WTC11 (cell line): Measurements from ENCODE around the gene CIT. TPM values are rescaled to one million over a fixed set of nuclear protein-coding genes. Genes with fewer than 3 reads are reported as not detected.

Source experiments
- ATAC-seq: fragments of 200-7000 bp; cut with Tn5 transposase; 2 replicates; pipeline ENCODE4 v1.10.0; 2021; ENCODE audit warnings: mild to moderate bottlenecking, moderate library complexity
- CTCF ChIA-PET: fragments of 300-600 bp; sonication (Branson Sonifier 250); formaldehyde crosslinking; loops from one replicate; lab custom pipeline; 2021; ENCODE audit warnings: antibody characterized with exemption; lab: Charles Lee
- POLR2A ChIA-PET: fragments of 350-600 bp; sonication (Branson Sonifier 250); formaldehyde crosslinking; loops from one replicate; lab custom pipeline; 2021; ENCODE audit warnings: antibody characterized with exemption; lab: Charles Lee
- DNase-seq: peaks from one replicate; pipeline ENCODE4 v3.0.0; 2021; ENCODE audit warnings: low spot score
- H3K27ac Mint-ChIP-seq: 2 replicates; pipeline ENCODE4 v1.8.0; 2021; ENCODE audit warnings: mixed read lengths
- H3K27me3 Mint-ChIP-seq: 2 replicates; pipeline ENCODE4 v1.8.0; 2021; ENCODE audit warnings: low read depth, mild to moderate bottlenecking, moderate library complexity, mixed read lengths
- H3K36me3 Mint-ChIP-seq: 2 replicates; pipeline ENCODE4 v1.8.0; 2021; ENCODE audit warnings: mixed read lengths
- H3K4me1 Mint-ChIP-seq: 2 replicates; pipeline ENCODE4 v1.8.0; 2022; ENCODE audit warnings: mixed read lengths
- H3K4me3 Mint-ChIP-seq: 2 replicates; pipeline ENCODE4 v1.8.0; 2021; ENCODE audit warnings: mild to moderate bottlenecking, moderate library complexity, mixed read lengths
- H3K9me3 Mint-ChIP-seq: 2 replicates; pipeline ENCODE4 v1.8.0; 2021; ENCODE audit warnings: mixed read lengths
- AFF4 ChIP-seq: sonication (generic); formaldehyde crosslinking; IDR thresholded peaks from 2 replicates; pipeline ENCODE4 v1.8.1; 2023; ENCODE audit warnings: mild to moderate bottlenecking, missing genetic modification reagents, borderline replicate concordance
- ARID4B ChIP-seq: sonication (generic); formaldehyde crosslinking; IDR thresholded peaks from 2 replicates; pipeline ENCODE4 v1.8.0; 2023; ENCODE audit warnings: missing genetic modification reagents, mild to moderate bottlenecking, borderline replicate concordance
- ATF1 ChIP-seq: sonication (generic); formaldehyde crosslinking; IDR thresholded peaks from 2 replicates; pipeline ENCODE4 v1.8.1; 2023; ENCODE audit warnings: mild to moderate bottlenecking, moderate library complexity, missing genetic modification reagents
- ATF6 ChIP-seq: sonication (generic); formaldehyde crosslinking; IDR thresholded peaks from 2 replicates; pipeline ENCODE4 v1.8.1; 2023; ENCODE audit warnings: mild to moderate bottlenecking, missing genetic modification reagents
- CREB1 ChIP-seq: sonication (generic); formaldehyde crosslinking; IDR thresholded peaks from 2 replicates; pipeline ENCODE4 v1.8.0; 2023; ENCODE audit warnings: mild to moderate bottlenecking, missing genetic modification reagents
- CTCF ChIP-seq: fragments of 200-600 bp; IDR thresholded peaks from 2 replicates; pipeline ENCODE4 v1.8.0; 2022; ENCODE audit warnings: antibody characterized with exemption
- ELF4 ChIP-seq: sonication (generic); formaldehyde crosslinking; IDR thresholded peaks from 2 replicates; pipeline ENCODE4 v1.8.1; 2022; ENCODE audit warnings: low read depth, mild to moderate bottlenecking, moderate library complexity, missing genetic modification reagents
- ERG ChIP-seq: fragments of 250-450 bp; sonication (Bioruptor Pico); IDR thresholded peaks from 2 replicates; pipeline ENCODE4 v1.8.0; 2021; ENCODE audit warnings: mild to moderate bottlenecking
- ESRRA ChIP-seq: sonication (generic); formaldehyde crosslinking; IDR thresholded peaks from 2 replicates; pipeline ENCODE4 v1.8.1; 2022; ENCODE audit warnings: mild to moderate bottlenecking, missing genetic modification reagents, borderline replicate concordance
- GABPB1 ChIP-seq: sonication (generic); formaldehyde crosslinking; IDR thresholded peaks from 2 replicates; pipeline ENCODE4 v1.8.1; 2023; ENCODE audit warnings: mild to moderate bottlenecking, missing genetic modification reagents
- IRF1 ChIP-seq: sonication (generic); formaldehyde crosslinking; IDR thresholded peaks from 2 replicates; pipeline ENCODE4 v1.8.0; 2023; ENCODE audit warnings: missing genetic modification reagents
- JUN ChIP-seq: sonication (generic); formaldehyde crosslinking; IDR thresholded peaks from 2 replicates; pipeline ENCODE4 v1.8.0; 2023; ENCODE audit warnings: mild to moderate bottlenecking, missing genetic modification reagents
- KAT7 ChIP-seq: sonication (generic); formaldehyde crosslinking; IDR thresholded peaks from 2 replicates; pipeline ENCODE4 v1.8.1; 2023; ENCODE audit warnings: missing genetic modification reagents, mild to moderate bottlenecking, borderline replicate concordance
- MYBL2 ChIP-seq: sonication (generic); formaldehyde crosslinking; IDR thresholded peaks from 2 replicates; pipeline ENCODE4 v1.8.1; 2023; ENCODE audit warnings: mild to moderate bottlenecking, moderate library complexity, missing genetic modification reagents
- RORB ChIP-seq: fragments of 250-450 bp; sonication (Bioruptor Pico); IDR thresholded peaks from 2 replicates; pipeline ENCODE4 v1.9.0; 2021; ENCODE audit warnings: mild to moderate bottlenecking
- SOX15 ChIP-seq: fragments of 250-450 bp; sonication (Bioruptor Pico); IDR thresholded peaks from 2 replicates; pipeline ENCODE4 v1.9.0; 2021; ENCODE audit warnings: mild to moderate bottlenecking
- TP53 ChIP-seq: sonication (generic); formaldehyde crosslinking; IDR thresholded peaks from 2 replicates; pipeline ENCODE4 v1.8.1; 2023; ENCODE audit warnings: mild to moderate bottlenecking, missing genetic modification reagents
- ZBTB43 ChIP-seq: sonication (generic); formaldehyde crosslinking; IDR thresholded peaks from 2 replicates; pipeline ENCODE4 v1.8.1; 2023; ENCODE audit warnings: mild to moderate bottlenecking, missing genetic modification reagents
- ZNF121 ChIP-seq: sonication (generic); formaldehyde crosslinking; IDR thresholded peaks from 2 replicates; pipeline ENCODE4 v1.8.0; 2023; ENCODE audit warnings: missing genetic modification reagents
- ZNF416 ChIP-seq: fragments of 250-450 bp; sonication (Bioruptor Pico); IDR thresholded peaks from 2 replicates; pipeline ENCODE4 v1.9.0; 2021; ENCODE audit warnings: mild to moderate bottlenecking, inconsistent platforms
- ZSCAN18 ChIP-seq: fragments of 250-450 bp; sonication (Bioruptor Pico); IDR thresholded peaks from 2 replicates; pipeline ENCODE4 v2.1.2; 2022; ENCODE audit warnings: mild to moderate bottlenecking, moderate library complexity
- total RNA-seq: library from RNA; stranded (reverse); gene quantifications from 3 replicates; pipeline ENCODE4 v1.2.3, GENCODE V29; 2021

The CIT gene
- total RNA-seq, 1 experiment from 2014 or later = 65.4 TPM

- no peak for TF ChIP-seq ATF6 (CRISPR knock-in tag)
- TF ChIP-seq ESRRA (CRISPR knock-in tag) = no peak
- no peak for TF ChIP-seq ERG (CRISPR knock-in tag)
- no peak for TF ChIP-seq KAT7 (CRISPR knock-in tag)
- TF ChIP-seq CTCF = no peak
- TF ChIP-seq MYBL2 (CRISPR knock-in tag) = no peak
- no peak for TF ChIP-seq JUN
- TF ChIP-seq ZBTB43 = no peak
- no peak for TF ChIP-seq AFF4 (CRISPR knock-in tag)
- no peak for TF ChIP-seq GABPB1 (CRISPR knock-in tag)
These were observed 215.2 kb downstream of the CIT start (continued) for GRCh38 chr12:119661882-119662281.

GRCh38 chr12:119660076-119660475, 217.0 kb downstream of the CIT start:
- ATAC-seq (no peak), DNase-seq (no peak)
- CTCF ChIA-PET = interaction anchor here (2.5 kb wide), 1 partner anchor 17 kb away, joined by 17 read pairs; no protein-coding TSS in a partner anchor
- H3K4me1 Mint-ChIP-seq = no peaks in the 10 kb centered on the region
- H3K27me3 Mint-ChIP-seq = peaks cover 14% of the 10 kb centered on the region
- H3K4me3 Mint-ChIP-seq = no peak overlapping the region
- POLR2A ChIA-PET = no interaction called here
- no peaks in the 10 kb centered on the region for H3K36me3 Mint-ChIP-seq
- no peaks in the 10 kb centered on the region for H3K9me3 Mint-ChIP-seq
- H3K27ac Mint-ChIP-seq = no peak overlapping the region
- TF ChIP-seq TP53 (CRISPR knock-in tag) (no peak), CREB1 (CRISPR knock-in tag) (no peak), SOX15 (CRISPR knock-in tag) (no peak), ARID4B (CRISPR knock-in tag) (no peak), IRF1 (CRISPR knock-in tag) (no peak), JUN (no peak), RORB (no peak), ZNF121 (no peak), ELF4 (no peak), ZSCAN18 (CRISPR knock-in tag) (no peak), MYBL2 (CRISPR knock-in tag) (no peak), ZNF416 (CRISPR knock-in tag) (no peak), ATF1 (CRISPR knock-in tag) (no peak)
